HG03045 (cell line): ENCODE measurements around the gene MC1R.
A peak's percentile ranks its signal among the peaks of the same experiment; 100 is the strongest.
"Not testable (repeated sequence)": the region's sequence is repeated elsewhere in the genome, so short reads cannot be mapped to it uniquely, and the experiment has no call there.

Experiments used
- ATAC-seq: cut with Tn5 transposase; IDR thresholded peaks from one replicate; pipeline ENCODE4 v1.9.1; 2021; ENCODE audit warnings: mild to moderate bottlenecking, moderate library complexity; ENCODE audit not compliant: unreplicated experiment

MC1R gene

GRCh38 chr16:89918453-89919347, at the start of gene MC1R:
Gene MC1R (plus strand): TSS chr16:89918862. CDS start chr16:89919259, 397 bp downstream.
- ATAC-seq: no peak

DNA sequence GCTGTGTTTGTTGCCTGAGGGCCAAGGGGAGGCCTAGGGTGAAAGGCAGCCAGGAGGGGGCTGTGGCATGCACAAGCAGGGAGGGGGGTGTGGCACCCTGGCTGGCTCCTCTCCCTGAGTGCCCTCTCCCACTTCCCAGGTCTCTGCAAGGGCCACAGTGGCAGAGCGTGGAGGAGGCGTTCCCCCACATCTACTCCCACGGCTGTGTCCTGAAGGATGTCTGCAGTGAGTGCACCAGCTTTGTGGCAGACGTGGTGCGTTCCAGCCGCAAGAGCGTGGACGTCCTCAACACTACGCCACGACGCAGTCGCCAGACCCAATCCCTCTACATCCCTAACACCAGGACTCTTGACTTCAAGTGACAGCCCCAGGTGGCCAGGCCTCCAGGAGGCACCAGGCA, 48.8 kb upstream of the MC1R start:
- ATAC-seq: no peak

DNA sequence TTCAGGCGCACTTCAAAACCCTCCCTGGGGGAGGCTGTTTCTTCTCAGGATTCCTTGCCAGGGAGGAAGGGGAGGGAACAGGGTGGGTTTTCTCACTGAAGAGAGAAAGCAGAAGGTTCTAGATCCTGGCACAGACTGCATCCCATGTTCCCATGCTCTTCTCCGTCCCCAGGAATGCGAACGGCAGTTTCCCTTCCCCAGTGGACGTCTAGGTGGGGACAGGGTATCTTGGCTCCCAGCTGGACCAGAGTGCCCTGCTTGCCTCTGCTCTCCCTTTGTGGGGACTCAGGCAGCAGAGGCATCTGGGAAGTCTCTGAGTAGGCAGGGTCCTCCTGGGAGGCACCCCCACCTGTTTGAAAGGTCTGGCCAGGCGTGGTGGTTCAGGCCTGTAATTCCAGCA, 48.2 kb upstream of the MC1R start:
- no peak for ATAC-seq

- ATAC-seq: no peak
Observed at GRCh38 chr16:89871895-89872294, 46.8 kb upstream of the MC1R start.

- ATAC-seq: peak; percentile 43
Observed at GRCh38 chr16:89873109-89873971, 45.3 kb upstream of the MC1R start, which contains the start of gene TCF25. Gene TCF25 (plus strand): TSS chr16:89873592. CDS start chr16:89873668, 76 bp downstream.

- ATAC-seq: peak; percentile 67
Observed at GRCh38 chr16:89873972-89874689, 44.5 kb upstream of the MC1R start.

DNA sequence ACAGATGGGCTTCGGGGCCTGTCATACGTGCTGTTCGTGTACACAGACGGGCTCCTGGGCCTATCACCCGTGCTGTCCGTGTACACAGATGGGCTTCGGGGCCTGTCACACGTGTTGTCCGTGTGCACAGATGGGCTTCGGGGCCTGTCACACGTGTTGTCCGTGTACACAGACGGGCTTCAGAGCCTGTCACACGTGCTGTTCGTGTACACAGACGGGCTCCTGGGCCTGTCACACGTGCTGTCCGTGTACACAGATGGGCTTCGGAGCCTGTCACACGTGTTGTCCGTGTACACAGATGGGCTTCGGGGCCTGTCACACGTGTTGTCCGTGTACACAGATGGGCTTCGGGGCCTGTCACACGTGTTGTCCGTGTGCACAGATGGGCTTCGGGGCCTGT, 39.5 kb upstream of the MC1R start:
- ATAC-seq: not testable (repeated sequence)

GRCh38 chr16:89880477-89881367, 37.9 kb upstream of the MC1R start:
- no peak for ATAC-seq

DNA sequence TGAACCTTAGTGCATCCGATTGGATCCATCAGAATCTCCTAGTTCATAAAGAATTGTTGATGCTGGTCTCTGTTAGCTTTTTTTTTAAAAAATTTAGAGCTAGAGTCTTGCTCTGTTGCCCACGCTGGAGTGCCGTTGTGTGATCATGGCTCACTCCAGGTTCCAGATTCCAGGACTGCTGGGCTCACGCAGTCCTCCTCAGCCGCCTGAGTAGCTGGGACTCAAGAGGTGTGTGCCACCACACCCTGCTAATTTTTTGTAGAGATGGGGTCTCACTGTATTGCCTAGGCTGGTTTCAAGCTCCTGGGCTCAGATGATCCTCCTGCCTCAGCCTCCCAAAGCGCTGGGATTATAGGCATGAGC, 37.3 kb upstream of the MC1R start:
- ATAC-seq: no peak

DNA sequence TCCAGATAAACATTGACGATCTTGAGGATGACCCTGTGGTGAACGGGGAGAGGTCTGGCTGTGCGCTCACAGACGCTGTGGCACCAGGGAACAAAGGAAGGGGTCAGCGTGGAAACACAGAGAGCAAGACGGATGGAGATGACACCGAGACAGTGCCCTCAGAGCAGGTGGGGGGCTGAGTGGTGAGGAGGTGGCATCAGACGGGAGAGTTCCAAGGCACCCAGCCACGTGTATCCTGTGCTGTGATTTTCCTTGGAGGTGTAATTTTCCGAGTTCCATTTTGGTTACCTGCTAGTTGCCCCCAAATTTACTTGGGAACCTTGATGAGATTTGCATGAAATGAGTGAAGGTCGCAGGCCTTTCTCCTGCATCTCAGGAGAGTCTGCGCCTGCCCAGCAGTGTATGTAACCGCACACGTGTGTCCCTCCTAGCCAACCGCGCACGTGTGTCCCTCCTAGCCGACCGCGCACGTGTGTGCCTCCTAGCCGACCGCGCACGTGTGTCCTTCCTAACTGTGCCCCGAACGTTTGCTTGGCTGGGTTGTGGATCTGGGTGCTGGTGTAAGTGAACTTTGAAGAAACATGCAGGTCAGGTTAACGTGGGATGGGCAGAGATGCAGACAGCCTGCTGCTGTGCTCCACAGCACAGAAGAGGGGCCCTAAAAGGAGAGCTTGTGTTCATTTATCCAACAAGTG, 35.2 kb upstream of the MC1R start:
- ATAC-seq: no peak

GRCh38 chr16:89884041-89884421, 34.6 kb upstream of the MC1R start:
- ATAC-seq: no peak

GRCh38 chr16:89887243-89887642, 31.4 kb upstream of the MC1R start:
- no peak for ATAC-seq

DNA sequence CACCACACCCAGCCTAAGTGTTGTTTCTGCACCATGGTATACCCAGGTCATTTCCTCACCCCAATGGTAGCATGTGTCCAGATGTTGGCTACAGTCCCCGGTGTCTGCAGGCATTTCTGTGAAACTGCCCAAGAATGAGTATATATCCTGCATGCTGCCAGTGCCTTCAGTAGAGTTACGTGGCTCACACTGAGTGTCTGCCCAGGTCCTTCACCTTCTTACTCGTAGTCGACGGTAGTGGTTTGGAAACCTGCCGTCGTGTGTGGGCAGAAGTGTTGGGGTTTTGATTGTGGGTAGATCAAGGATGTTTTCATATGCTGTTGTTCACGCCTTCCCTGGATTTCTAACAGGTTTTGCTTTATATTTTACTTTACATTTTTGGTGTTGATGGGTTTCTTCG, 28.5 kb upstream of the MC1R start:
- ATAC-seq: no peak

DNA sequence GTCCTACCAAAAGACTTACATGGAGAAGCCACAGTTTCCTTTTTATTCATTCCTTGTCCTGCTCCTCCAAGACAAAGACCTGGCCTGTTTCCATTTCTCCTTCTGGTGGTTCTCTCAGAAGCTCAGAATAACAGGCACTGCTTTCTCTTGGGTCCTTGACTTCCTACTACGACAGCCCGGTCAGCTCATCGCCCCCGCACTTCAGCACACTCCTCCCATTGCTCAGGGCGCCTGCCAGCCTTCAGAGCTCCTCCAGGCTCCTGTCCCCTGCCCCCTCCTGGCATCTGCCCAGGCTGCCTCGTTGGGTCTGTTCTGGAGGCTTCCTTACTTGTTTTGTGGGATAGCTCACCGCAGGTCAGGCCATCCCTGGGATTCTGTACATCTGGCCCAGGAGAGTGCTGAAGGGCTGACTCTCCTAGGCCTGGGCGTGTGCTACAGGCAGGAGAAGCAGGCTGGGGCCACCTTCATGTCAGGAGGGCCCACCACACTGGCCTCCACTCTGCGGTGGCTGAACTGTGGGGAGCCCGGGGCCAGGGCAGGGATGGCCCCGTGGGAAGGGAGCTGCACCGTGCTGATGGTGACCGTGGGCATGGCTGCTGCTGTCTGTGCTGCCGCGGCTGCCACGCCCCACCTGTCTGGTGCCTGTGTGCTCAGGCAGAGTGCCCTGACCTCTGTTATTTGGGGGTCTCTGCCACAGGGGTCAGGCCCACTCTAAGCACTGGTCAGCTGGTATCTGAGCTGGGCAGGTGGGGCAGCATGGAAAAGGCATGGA, 27.6 kb upstream of the MC1R start:
- no peak for ATAC-seq

GRCh38 chr16:89892055-89892630, 26.5 kb upstream of the MC1R start:
- no peak for ATAC-seq

DNA sequence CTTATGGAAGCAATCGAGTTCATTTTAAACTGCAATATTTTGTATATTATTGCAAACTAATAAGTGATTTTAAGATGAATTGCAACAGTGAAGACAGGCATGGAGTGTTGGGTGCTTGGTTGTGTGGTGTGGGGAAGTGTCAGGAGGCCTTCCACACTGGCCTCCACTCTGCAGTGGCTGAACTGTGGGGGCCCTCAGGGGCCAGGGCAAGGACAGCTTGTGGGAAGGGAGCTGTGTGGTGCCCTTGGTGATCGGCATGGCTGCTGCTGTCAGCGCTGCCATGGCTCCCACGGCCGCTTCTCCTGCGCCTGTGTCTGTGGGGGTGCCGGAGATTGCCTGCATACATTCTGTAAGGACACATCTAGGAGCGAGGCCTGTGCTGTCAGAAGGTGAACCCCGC, 26.0 kb upstream of the MC1R start:
- ATAC-seq: no peak

DNA sequence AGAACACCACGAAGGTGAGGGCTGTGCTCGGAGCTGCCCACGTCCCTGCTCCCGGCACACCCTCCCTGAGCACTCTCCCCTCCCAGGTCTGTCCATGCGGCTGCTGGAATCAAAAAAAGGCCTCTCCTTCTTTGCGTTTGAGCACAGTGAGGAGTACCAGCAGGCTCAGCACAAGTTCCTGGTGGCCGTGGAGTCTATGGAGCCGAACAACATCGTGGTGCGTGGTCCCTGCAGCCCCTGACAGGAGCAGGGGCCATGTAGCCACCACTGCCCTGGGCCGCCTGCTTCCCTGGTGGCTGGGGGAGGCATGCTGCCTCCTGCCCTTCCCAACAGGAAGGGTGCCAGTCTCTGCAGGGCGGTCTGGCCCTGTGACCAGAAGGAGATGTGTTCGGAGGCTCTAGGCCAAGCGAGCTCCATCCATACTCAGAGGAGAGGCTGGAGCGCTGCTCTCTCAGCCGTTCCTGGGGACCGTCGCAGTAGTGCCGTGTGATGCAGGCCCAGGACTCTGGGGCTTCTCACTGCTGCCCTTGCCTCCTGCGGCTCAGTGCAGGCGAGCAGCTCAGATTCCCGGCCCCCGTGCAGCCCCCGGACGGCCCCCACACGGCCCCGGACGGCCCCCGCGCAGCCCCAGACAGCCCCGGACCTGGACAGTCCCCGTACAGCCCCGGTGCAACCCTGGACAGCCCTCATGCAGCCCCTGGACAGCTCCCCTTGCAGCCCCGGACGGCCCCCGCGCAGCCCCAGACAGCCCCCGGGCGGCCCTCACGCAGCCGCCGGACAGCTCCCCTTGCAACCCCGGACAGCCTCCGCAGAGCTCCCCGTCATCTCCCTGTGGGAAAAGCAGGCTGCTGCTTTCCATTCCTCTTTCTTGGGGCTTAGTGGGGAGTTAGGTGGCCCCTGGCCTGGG, 24.8 kb upstream of the MC1R start:
- ATAC-seq: no peak
